ENCODE data around the gene SP5.
A peak's percentile ranks its signal among the peaks of the same experiment; 100 is the strongest.

DNA sequence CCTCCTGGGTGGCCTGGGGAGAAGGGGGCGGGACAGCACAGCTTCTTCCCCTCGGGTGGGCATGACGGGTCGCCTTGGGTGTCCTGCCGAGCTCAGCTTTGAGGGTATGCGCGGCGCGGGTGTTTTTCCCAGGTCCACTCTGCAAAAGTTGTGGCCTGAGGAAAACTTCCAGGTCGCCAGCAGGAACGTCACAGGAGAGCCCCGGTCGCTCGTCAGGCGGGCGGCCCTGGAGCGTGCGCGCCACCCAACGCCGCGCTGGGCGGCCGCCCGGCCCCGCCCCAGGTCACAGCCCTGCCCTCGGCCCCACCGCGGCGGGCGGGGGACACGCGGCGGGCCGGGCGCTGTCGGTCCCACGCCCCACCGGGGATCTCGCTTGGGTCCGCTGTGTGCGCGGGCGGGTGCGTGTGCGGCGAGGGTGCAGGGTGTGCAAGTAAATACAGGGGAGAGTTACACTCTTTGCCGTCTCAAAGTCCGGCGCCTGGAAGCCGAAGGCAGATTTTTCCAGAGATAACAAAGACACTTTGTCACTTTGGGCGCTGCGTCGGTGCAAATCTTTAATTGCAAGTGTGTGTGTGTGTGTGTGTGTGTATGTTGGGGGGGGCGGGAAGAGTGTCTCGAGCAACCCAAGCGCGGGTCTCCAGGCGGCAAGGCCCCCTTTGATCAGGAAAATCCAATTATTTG is 616 bp upstream of the SP5 start:
- TF ChIP-seq, protein P1, sequence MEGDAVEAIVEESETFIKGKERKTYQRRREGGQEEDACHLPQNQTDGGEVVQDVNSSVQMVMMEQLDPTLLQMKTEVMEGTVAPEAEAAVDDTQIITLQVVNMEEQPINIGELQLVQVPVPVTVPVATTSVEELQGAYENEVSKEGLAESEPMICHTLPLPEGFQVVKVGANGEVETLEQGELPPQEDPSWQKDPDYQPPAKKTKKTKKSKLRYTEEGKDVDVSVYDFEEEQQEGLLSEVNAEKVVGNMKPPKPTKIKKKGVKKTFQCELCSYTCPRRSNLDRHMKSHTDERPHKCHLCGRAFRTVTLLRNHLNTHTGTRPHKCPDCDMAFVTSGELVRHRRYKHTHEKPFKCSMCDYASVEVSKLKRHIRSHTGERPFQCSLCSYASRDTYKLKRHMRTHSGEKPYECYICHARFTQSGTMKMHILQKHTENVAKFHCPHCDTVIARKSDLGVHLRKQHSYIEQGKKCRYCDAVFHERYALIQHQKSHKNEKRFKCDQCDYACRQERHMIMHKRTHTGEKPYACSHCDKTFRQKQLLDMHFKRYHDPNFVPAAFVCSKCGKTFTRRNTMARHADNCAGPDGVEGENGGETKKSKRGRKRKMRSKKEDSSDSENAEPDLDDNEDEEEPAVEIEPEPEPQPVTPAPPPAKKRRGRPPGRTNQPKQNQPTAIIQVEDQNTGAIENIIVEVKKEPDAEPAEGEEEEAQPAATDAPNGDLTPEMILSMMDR (IDR thresholded peaks at IDR 0.05), result no peak
- TF ChIP-seq POLR2A (IDR thresholded peaks at IDR 0.05), result peak in 2 of 3 donors; percentile 6 to 41

Measured in body of pancreas (tissue), 4 donors.